DOHH2 (cell line): ENCODE results near the gene RAET1G.

Experiments
- CTCF ChIP-seq: fragments of 200-600 bp; sonication (generic); IDR thresholded peaks from one replicate; pipeline ENCODE4 v1.5.1; 2014; ENCODE audit warnings: antibody characterized with exemption, mild to moderate bottlenecking, low read depth, low read length; ENCODE audit not compliant: poor library complexity, severe bottlenecking
- EZH2phosphoT487 ChIP-seq: fragments of 200-600 bp; sonication (generic); IDR thresholded peaks from 2 replicates; pipeline ENCODE4 v1.6.1; 2017; ENCODE audit warnings: borderline replicate concordance, mild to moderate bottlenecking, antibody characterized with exemption, low read length, moderate library complexity, mixed read lengths

GRCh38 chr6:149939356-149939648, 16.4 kb upstream of the RAET1G start:
- TF ChIP-seq CTCF (no peak), EZH2phosphoT487 (no peak)
